T-helper 1 cell (primary cell): ENCODE data around the gene MINDY3.
A peak's percentile ranks its signal among the peaks of the same experiment; 100 is the strongest.

Source experiments
- DNase-seq, 5 donors: peaks; one replicate each; pipeline ENCODE4 v3.0.0-alpha.2; 2012 to 2020

Gene MINDY3

GRCh38 chr10:15804109-15804508 is 56.2 kb downstream of the MINDY3 start:
- no peak for DNase-seq

- no peak for DNase-seq
These were observed 57.8 kb downstream of the MINDY3 start for GRCh38 chr10:15802375-15802949.

GRCh38 chr10:15801641-15802040 is 58.7 kb downstream of the MINDY3 start:
- DNase-seq: no peak

- DNase-seq: no peak
These were observed 59.2 kb downstream of the MINDY3 start for GRCh38 chr10:15801147-15801546.

- no peak for DNase-seq
These were observed 63.0 kb downstream of the MINDY3 start for GRCh38 chr10:15797346-15797745.

- DNase-seq: no peak
These were observed 63.5 kb downstream of the MINDY3 start for GRCh38 chr10:15796762-15797161.

GRCh38 chr10:15796098-15796759 is 64.1 kb downstream of the MINDY3 start:
- DNase-seq: no peak

GRCh38 chr10:15795036-15795792 is 65.1 kb downstream of the MINDY3 start:
- peak in 1 of 5 donors; percentile 38 for DNase-seq

- no peak for DNase-seq
These were observed 65.7 kb downstream of the MINDY3 start for GRCh38 chr10:15794569-15794968.

GRCh38 chr10:15793664-15794063 is 66.6 kb downstream of the MINDY3 start:
- no peak for DNase-seq

- no peak for DNase-seq
These were observed 67.5 kb downstream of the MINDY3 start for GRCh38 chr10:15792777-15793176.

- DNase-seq: no peak
These were observed 68.3 kb downstream of the MINDY3 start for GRCh38 chr10:15791816-15792524.

GRCh38 chr10:15789793-15790525 is 70.3 kb downstream of the MINDY3 start:
- DNase-seq: no peak

- no peak for DNase-seq
These were observed 72.9 kb downstream of the MINDY3 start for GRCh38 chr10:15787426-15787825.

- no peak for DNase-seq
These were observed 75.5 kb downstream of the MINDY3 start for GRCh38 chr10:15784662-15785300.

- DNase-seq: no peak
These were observed 76.2 kb downstream of the MINDY3 start for GRCh38 chr10:15783941-15784636.

GRCh38 chr10:15782851-15783250 is 77.5 kb downstream of the MINDY3 start:
- no peak for DNase-seq

GRCh38 chr10:15781381-15781960 is 78.8 kb downstream of the MINDY3 start:
- DNase-seq: no peak

- no peak for DNase-seq
These were observed 79.8 kb downstream of the MINDY3 start for GRCh38 chr10:15780353-15781135.

GRCh38 chr10:15775513-15775912 is 84.8 kb downstream of the MINDY3 start:
- DNase-seq: no peak
